ENCODE data around the gene SORL1.
"Not testable (repeated sequence)": the region's sequence is repeated elsewhere in the genome, so short reads cannot be mapped to it uniquely, and the experiment has no call there.

The SORL1 gene

GRCh38 chr11:121563900-121564822 lies 112.0 kb downstream of the SORL1 start:
- no peak for TF ChIP-seq CTCF (IDR thresholded peaks at IDR 0.05)
- H3K4me3 ChIP-seq (ENCODE audit: low read depth in 1 of 2, low read length in 1 of 2): no peak overlapping the region
- no peaks in the 10 kb centered on the region for H3K27me3 ChIP-seq
- no peak overlapping the region for H3K27ac ChIP-seq
- H3K4me1 ChIP-seq (ENCODE audit: control insufficient read depth in 1 of 2, insufficient read depth in 1 of 2, low read depth in 1 of 2, low read length in 1 of 2): no peaks in the 10 kb centered on the region
- H3K36me3 ChIP-seq: peaks cover 100% of the 10 kb centered on the region
- no peaks in the 10 kb centered on the region for H3K9me3 ChIP-seq

DNA sequence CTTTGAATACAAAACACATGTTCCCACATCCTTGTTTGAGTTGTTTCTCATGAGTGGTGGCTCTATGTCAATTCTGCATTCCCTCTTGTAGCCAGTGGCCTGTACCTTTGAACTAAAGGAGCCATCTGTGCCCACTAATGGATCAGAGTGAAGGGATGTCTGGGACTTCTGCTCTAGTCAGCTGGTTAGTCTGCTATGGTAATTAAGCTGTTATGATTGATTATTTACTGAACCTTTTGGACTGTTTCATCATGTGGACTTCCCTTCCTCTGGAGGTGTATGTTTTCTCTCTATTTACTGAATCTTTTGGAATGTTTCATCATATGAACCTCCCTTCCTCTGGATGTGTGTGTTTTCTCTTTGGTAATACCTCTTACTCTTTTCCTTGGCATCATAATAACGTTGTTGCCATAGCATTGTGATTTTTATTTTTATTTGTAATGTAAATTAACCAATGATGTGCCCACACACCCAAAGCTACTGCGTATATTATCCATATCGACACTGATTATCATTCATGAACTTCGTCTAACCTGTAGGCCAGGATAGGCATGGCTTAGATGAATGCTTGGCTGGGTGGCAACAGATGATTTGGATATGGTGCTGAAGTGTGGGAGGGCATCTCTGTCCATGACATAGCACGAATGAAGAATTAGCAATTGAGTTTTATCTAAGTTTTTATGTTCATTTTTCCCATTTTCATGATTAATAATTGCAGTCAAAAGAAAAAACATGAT lies 113.0 kb downstream of the SORL1 start:
- Histone ChIP-seq H3K36me3 (peaks cover 100% of the 10 kb centered on the region), H3K27me3 (no peaks in the 10 kb centered on the region), H3K27ac (peak overlapping the region; percentile 15), H3K4me3 (ENCODE audit: low read depth in 1 of 2, low read length in 1 of 2) (no peak overlapping the region), H3K9me3 (peaks cover 2% of the 10 kb centered on the region), H3K4me1 (ENCODE audit: control insufficient read depth in 1 of 2, insufficient read depth in 1 of 2, low read depth in 1 of 2, low read length in 1 of 2) (no peaks in the 10 kb centered on the region)
- TF ChIP-seq CTCF (IDR thresholded peaks at IDR 0.05): no peak

DNA sequence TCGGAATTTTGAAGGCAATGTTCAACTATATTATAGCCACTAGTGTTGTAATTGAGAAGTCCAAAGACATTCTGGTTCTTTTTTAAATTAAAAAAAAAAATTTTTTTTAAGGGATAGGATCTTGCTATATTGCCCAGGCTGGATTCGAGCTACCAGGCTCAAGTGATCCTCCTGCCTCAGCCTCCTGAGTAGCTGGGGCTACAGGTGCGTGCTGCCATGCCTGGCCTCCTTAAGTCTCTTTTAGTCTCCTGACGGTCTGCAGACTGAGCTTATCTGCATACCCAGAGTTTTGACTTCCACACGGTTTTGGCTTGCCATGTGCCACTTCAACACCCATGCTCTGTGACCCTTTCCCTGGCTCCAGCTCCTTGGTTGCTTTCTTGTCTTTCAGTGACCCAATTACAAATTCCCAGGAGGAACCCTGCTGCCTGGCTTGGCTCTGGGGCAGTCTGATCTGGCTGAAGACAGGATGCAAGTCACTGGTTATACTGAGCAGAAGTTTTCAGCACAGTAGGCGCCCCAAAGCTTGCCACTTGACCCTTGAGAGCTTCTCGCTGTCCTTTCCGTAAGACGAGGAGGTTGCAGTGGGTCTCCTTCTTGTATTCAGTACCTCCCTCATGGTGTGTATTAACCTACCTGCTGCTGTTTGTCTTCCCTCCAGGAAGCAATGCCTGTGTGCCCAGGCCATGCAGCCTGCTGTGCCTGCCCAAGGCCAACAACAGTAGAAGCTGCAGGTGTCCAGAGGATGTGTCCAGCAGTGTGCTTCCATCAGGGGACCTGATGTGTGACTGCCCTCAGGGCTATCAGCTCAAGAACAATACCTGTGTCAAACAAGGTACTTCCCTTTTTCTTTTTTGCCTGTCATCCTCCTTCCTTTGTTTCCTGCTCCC lies 114.4 kb downstream of the SORL1 start:
- Histone ChIP-seq H3K27me3 (no peaks in the 10 kb centered on the region), H3K36me3 (peaks cover 100% of the 10 kb centered on the region), H3K4me3 (ENCODE audit: low read depth in 1 of 2, low read length in 1 of 2) (no peak overlapping the region), H3K27ac (peak overlapping the region; percentile 29), H3K4me1 (ENCODE audit: control insufficient read depth in 1 of 2, insufficient read depth in 1 of 2, low read depth in 1 of 2, low read length in 1 of 2) (no peaks in the 10 kb centered on the region), H3K9me3 (peaks cover 14% of the 10 kb centered on the region)
- TF ChIP-seq CTCF (IDR thresholded peaks at IDR 0.05): no peak

DNA sequence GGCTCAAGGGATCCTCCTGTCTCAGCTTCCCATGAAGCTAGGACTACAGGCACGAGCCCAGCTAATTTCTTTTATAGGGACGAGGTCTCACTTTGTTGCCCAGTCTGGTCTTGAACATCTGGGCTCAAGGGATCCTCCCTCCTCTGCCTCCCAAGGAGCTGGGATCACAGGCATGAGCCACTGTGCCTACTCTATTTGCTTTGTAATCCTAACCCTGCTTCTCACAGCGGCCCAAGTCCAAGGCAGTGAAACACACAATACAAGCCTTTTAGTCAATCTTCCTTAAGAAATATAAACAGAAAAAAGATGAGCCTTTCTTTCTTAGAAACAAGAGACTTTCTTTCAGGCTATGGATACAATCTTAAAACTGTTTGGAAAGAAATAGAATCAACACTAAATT lies 115.9 kb downstream of the SORL1 start:
- Histone ChIP-seq H3K36me3 (peaks cover 100% of the 10 kb centered on the region), H3K4me1 (ENCODE audit: control insufficient read depth in 1 of 2, insufficient read depth in 1 of 2, low read depth in 1 of 2, low read length in 1 of 2) (no peaks in the 10 kb centered on the region), H3K9me3 (peaks cover 14% of the 10 kb centered on the region), H3K27ac (no peak overlapping the region), H3K27me3 (no peaks in the 10 kb centered on the region), H3K4me3 (ENCODE audit: low read depth in 1 of 2, low read length in 1 of 2) (no peak overlapping the region)
- no peak for TF ChIP-seq CTCF (IDR thresholded peaks at IDR 0.05)

GRCh38 chr11:121569332-121570299 lies 117.5 kb downstream of the SORL1 start:
- H3K27me3 ChIP-seq; H3K4me1 ChIP-seq (ENCODE audit: control insufficient read depth in 1 of 2, insufficient read depth in 1 of 2, low read depth in 1 of 2, low read length in 1 of 2); H3K27ac ChIP-seq; H3K4me3 ChIP-seq (ENCODE audit: low read depth in 1 of 2, low read length in 1 of 2): not testable (repeated sequence)
- Histone ChIP-seq H3K36me3 (peaks cover 100% of the 10 kb centered on the region), H3K9me3 (peaks cover 17% of the 10 kb centered on the region)
